Esophagus muscularis mucosa (tissue), 3 donors: Measurements from ENCODE around the gene GORAB.

Experiments used
- CTCF ChIP-seq, 3 experiments: fragments of 200-600 bp in 2 of 3; fragments of 450-650 bp in 1 of 3; sonication (generic) in 2 of 3; IDR thresholded peaks; one replicate each; pipeline ENCODE4 v1.5.1; 2017 to 2019; ENCODE audit warnings: antibody characterized with exemption in 3 of 3, mild to moderate bottlenecking in 2 of 3, moderate library complexity in 1 of 3
- POLR2A ChIP-seq: fragments of 450-650 bp; IDR thresholded peaks from one replicate; pipeline ENCODE4 v1.6.1; 2017; ENCODE audit warnings: antibody characterized with exemption, moderate library complexity, mild to moderate bottlenecking, low read depth

- TF ChIP-seq POLR2A, result no peak
- TF ChIP-seq CTCF (IDR thresholded peaks at IDR 0.05), result no peak
Observed at GRCh38 chr1:170495006-170495405, 37.0 kb upstream of the GORAB start.
